K562 (cell line): ENCODE data around the gene BLTP2. TPM values are rescaled to one million over a fixed set of nuclear protein-coding genes. Genes with fewer than 3 reads are reported as not detected.

ENCODE experiments used
- CBX1 ChIP-seq: sonication (generic); IDR thresholded peaks from 2 replicates; pipeline ENCODE4 v1.6.1; 2016; ENCODE audit warnings: antibody characterized with exemption, low read depth, mild to moderate bottlenecking
- DMBX1 ChIP-seq: fragments of 250-450 bp; sonication (Bioruptor Pico); IDR thresholded peaks from 2 replicates; pipeline ENCODE4 v1.8.0; 2022; ENCODE audit warnings: inconsistent platforms, mild to moderate bottlenecking, moderate library complexity, borderline replicate concordance
- HLTF ChIP-seq: fragments of 450-650 bp; IDR thresholded peaks from 2 replicates; pipeline ENCODE4 v1.6.1; 2016
- HNRNPL ChIP-seq: fragments of 200-400 bp; formaldehyde crosslinking; IDR thresholded peaks from 2 replicates; pipeline ENCODE4 v1.6.1; 2017; ENCODE audit warnings: low read depth, mild to moderate bottlenecking, low read length
- KAT7 ChIP-seq: sonication (generic); formaldehyde crosslinking; IDR thresholded peaks from 2 replicates; pipeline ENCODE4 v1.8.0; 2022; ENCODE audit warnings: missing genetic modification reagents, mild to moderate bottlenecking, borderline replicate concordance
- MXD1 ChIP-seq: fragments of 250-450 bp; sonication (Bioruptor Pico); IDR thresholded peaks from 2 replicates; pipeline ENCODE4 v1.8.0; 2021; ENCODE audit warnings: borderline replicate concordance, mild to moderate bottlenecking, moderate library complexity; ENCODE audit not compliant: poor library complexity, severe bottlenecking
- MYC ChIP-seq, 2 experiments: fragments of 250-450 bp in 1 of 2; sonication (Bioruptor Pico) in 1 of 2; IDR thresholded peaks; 2 replicates each; pipeline versions ENCODE4 v1.5.1 to v1.6.1; 2012 to 2021; ENCODE audit warnings: low read depth in 2 of 2, borderline replicate concordance in 1 of 2, improper control_type of control experiment in 1 of 2, low read length in 1 of 2, mild to moderate bottlenecking in 1 of 2, moderate library complexity in 1 of 2
- NCOA1 ChIP-seq: fragments of 450-650 bp; IDR thresholded peaks from 2 replicates; pipeline ENCODE4 v1.6.1; 2016; ENCODE audit warnings: low read depth
- NFE2 ChIP-seq: IDR thresholded peaks from 2 replicates; pipeline ENCODE4 v1.6.1; 2014; ENCODE audit warnings: antibody characterized with exemption, low read depth
- RBM22 ChIP-seq: fragments of 200-400 bp; formaldehyde crosslinking; IDR thresholded peaks from 2 replicates; pipeline ENCODE4 v1.6.1; 2018; ENCODE audit warnings: low read length, low read depth; ENCODE audit not compliant: poor library complexity, severe bottlenecking
- RBM34 ChIP-seq: fragments of 200-400 bp; formaldehyde crosslinking; IDR thresholded peaks from 2 replicates; pipeline ENCODE4 v1.6.1; 2018; ENCODE audit warnings: low read length, borderline replicate concordance; ENCODE audit not compliant: insufficient read depth
- SIN3B ChIP-seq: fragments of 450-650 bp; IDR thresholded peaks from 2 replicates; pipeline ENCODE4 v1.6.1; 2017; ENCODE audit warnings: low read depth, mild to moderate bottlenecking, moderate library complexity
- SIX5 ChIP-seq, 2 experiments: IDR thresholded peaks; 2 replicates each; pipeline ENCODE4 v1.6.1; 2011; ENCODE audit warnings: low read length in 2 of 2, borderline replicate concordance in 1 of 2, low read depth in 1 of 2, mild to moderate bottlenecking in 1 of 2, moderate library complexity in 1 of 2; ENCODE audit not compliant: insufficient read depth in 1 of 2
- STAG1 ChIP-seq: sonication (generic); formaldehyde crosslinking; IDR thresholded peaks from 2 replicates; pipeline ENCODE4 v1.5.0; 2020; ENCODE audit warnings: missing genetic modification reagents, borderline replicate concordance
- TOE1 ChIP-seq, 2 experiments: fragments of 450-650 bp in 1 of 2; sonication (generic) in 1 of 2; formaldehyde crosslinking in 1 of 2; IDR thresholded peaks; 2 replicates each; pipeline versions ENCODE4 v1.7.1 to v1.8.0; 2016 to 2022; ENCODE audit warnings: borderline replicate concordance in 2 of 2, mild to moderate bottlenecking in 2 of 2, antibody characterized with exemption in 1 of 2, inconsistent platforms in 1 of 2, low read depth in 1 of 2, missing genetic modification reagents in 1 of 2, moderate library complexity in 1 of 2
- ZBTB43 ChIP-seq: sonication (generic); formaldehyde crosslinking; IDR thresholded peaks from 2 replicates; pipeline ENCODE4 v1.8.0; 2023; ENCODE audit warnings: mild to moderate bottlenecking, missing genetic modification reagents
- ZFX ChIP-seq: sonication (generic); formaldehyde crosslinking; IDR thresholded peaks from 2 replicates; pipeline ENCODE4 v1.8.0; 2022; ENCODE audit warnings: mild to moderate bottlenecking, missing genetic modification reagents, moderate library complexity
- ZNF408 ChIP-seq: fragments of 250-450 bp; sonication (Bioruptor Pico); IDR thresholded peaks from 2 replicates; pipeline ENCODE4 v1.4.0; 2020; ENCODE audit warnings: low read depth, mild to moderate bottlenecking, moderate library complexity
- polyA plus RNA-seq, 8 experiments: library from polyadenylated mRNA; depleted of rRNA in 4 of 8; stranded (reverse) in 5 of 8; unstranded in 3 of 8; fragments of >200 nt; fragmentation: Nextera tagmentation in 2 of 8; fragmentation: Illumina TruSeq in 1 of 8; extraction: Ambion mirVana in 2 of 8; extraction: Trizol in 1 of 8; gene quantifications; 2 replicates each; pipeline versions ENCODE4 v1.2.1 to v1.2.3, GENCODE V29; 2011 to 2014; ENCODE audit warnings: inconsistent platforms in 1 of 8, missing spikeins in 1 of 8
- total RNA-seq, 7 experiments: library from RNA; depleted of rRNA in 6 of 7; stranded (reverse); fragments of >200 nt in 6 of 7; fragmentation: Illumina TruSeq in 2 of 7; extraction: Trizol in 2 of 7; gene quantifications; 2 replicates each; pipeline versions ENCODE4 v1.2.1 to v1.2.3, GENCODE V29; 2011 to 2021; ENCODE audit warnings: low replicate concordance in 1 of 7
- TF ChIP-seq, protein P1 (sequence below): fragments of 250-450 bp; sonication (Bioruptor Pico); IDR thresholded peaks from 2 replicates; pipeline ENCODE4 v1.5.0; 2021
- TF ChIP-seq, protein P2 (sequence below), 3 experiments: IDR thresholded peaks in 2 of 3; conservative IDR thresholded peaks in 1 of 3; 2 replicates each; pipeline ENCODE4 v1.5.1; 2011 to 2012; ENCODE audit warnings: low read length in 3 of 3, mild to moderate bottlenecking in 3 of 3, control low read depth in 2 of 3, improper control_type of control experiment in 1 of 3, inconsistent platforms in 1 of 3, low read depth in 1 of 3, mixed read lengths in 1 of 3, moderate library complexity in 1 of 3; ENCODE audit not compliant: insufficient read depth in 2 of 3

BLTP2 gene
- total and polyA plus RNA-seq, 9 of the 15 experiments (the other 6 are each of a cell fraction or from before 2014, with no cell fraction given): 14.7 to 174 (median 103) TPM

DNA sequence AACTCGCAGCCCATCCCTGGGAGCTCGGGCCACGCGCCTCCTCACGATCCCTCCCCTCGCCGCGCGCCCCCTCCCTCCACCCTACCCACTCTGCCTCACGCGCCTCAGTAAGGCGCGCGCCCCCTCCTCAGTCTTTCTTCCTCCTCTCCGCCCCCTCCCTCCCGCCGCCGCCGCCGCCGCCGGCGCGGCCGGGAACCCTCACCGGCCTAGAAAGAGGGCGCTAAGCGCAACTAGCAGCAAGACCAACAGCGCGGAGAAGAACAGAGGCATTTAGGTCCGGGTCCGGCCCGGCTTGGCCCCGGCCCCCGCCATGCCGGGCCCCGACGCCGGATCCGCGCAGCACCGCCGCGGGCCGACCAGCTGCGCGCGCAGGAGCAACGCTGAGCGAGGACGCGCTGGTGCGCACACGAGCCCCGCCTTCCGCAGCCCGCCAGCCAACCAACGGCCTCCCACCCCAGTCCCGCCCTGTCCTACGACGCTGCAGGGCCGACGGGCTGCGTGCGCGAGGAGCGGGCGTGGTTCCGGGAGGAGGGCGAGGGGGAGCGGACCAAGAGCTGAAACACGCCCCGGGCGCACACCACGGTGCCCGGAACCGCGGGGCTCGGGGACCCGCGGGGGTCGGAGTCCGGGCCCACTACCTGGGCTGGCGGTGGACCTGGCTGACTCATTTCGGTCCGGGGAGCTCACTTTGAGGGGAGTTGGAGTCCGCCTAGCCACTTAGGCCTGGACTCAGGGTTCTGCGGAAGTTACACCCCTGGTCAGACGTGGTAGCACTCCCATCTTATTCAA is at the start of gene BLTP2 (continued):
- TF ChIP-seq SIX5 (IDR thresholded peaks at IDR 0.05; ENCODE audit: borderline replicate concordance in 1 of 2, insufficient read depth in 1 of 2, low read depth in 1 of 2, low read length in 2 of 2) (no peak), MYC (IDR thresholded peaks at IDR 0.05; ENCODE audit: low read depth, low read length) (peak; percentile 91), MYC (CRISPR knock-in tag; IDR thresholded peaks at IDR 0.05; ENCODE audit: borderline replicate concordance, low read depth) (peak; percentile 51; the same call in 1 of the 2 replicates), HLTF (peak; percentile 49; the same call in 1 of the 2 replicates), NFE2 (peak; percentile 20; the same call in 1 of the 2 replicates), KAT7 (CRISPR knock-in tag) (no peak; the same call in 1 of the 2 replicates), ZFX (CRISPR knock-in tag) (peak; percentile 94), HNRNPL (peak; percentile 65; the same call in 1 of the 2 replicates), RBM34 (0 out of 2 replicates have a peak, but pooled peaks have one; percentile 85), DMBX1 (CRISPR knock-in tag) (0 out of 2 replicates have a peak, but pooled peaks have one; percentile 28), TOE1 (IDR thresholded peaks at IDR 0.05; ENCODE audit: borderline replicate concordance) (peak; percentile 64; the same call in 1 of the 2 replicates), TOE1 (CRISPR knock-in tag; IDR thresholded peaks at IDR 0.05; ENCODE audit: borderline replicate concordance, low read depth) (no peak), STAG1 (no peak), SIN3B (peak; percentile 86), CBX1 (no peak), ZNF408 (CRISPR knock-in tag) (peak; percentile 95; the same call in 1 of the 2 replicates), NCOA1 (peak; percentile 78; the same call in 1 of the 2 replicates), MXD1 (peak; percentile 21), ZBTB43 (no peak), RBM22 (peak; percentile 77)
- TF ChIP-seq, protein P1, sequence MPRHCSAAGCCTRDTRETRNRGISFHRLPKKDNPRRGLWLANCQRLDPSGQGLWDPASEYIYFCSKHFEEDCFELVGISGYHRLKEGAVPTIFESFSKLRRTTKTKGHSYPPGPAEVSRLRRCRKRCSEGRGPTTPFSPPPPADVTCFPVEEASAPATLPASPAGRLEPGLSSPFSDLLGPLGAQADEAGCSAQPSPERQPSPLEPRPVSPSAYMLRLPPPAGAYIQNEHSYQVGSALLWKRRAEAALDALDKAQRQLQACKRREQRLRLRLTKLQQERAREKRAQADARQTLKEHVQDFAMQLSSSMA (CRISPR knock-in tag): peak; percentile 51; the same call in 1 of the 2 replicates
- TF ChIP-seq, protein P2, sequence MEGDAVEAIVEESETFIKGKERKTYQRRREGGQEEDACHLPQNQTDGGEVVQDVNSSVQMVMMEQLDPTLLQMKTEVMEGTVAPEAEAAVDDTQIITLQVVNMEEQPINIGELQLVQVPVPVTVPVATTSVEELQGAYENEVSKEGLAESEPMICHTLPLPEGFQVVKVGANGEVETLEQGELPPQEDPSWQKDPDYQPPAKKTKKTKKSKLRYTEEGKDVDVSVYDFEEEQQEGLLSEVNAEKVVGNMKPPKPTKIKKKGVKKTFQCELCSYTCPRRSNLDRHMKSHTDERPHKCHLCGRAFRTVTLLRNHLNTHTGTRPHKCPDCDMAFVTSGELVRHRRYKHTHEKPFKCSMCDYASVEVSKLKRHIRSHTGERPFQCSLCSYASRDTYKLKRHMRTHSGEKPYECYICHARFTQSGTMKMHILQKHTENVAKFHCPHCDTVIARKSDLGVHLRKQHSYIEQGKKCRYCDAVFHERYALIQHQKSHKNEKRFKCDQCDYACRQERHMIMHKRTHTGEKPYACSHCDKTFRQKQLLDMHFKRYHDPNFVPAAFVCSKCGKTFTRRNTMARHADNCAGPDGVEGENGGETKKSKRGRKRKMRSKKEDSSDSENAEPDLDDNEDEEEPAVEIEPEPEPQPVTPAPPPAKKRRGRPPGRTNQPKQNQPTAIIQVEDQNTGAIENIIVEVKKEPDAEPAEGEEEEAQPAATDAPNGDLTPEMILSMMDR (IDR thresholded peaks at IDR 0.05 in 2 of 3, conservative IDR thresholded peaks at IDR 0.05 in 1 of 3; ENCODE audit: insufficient read depth in 2 of 3, low read depth in 1 of 3, low read length in 3 of 3): no peak
